Osteoblast (primary cell): Measurements from ENCODE around the gene SCN7A. TPM values are rescaled to one million over a fixed set of nuclear protein-coding genes. Genes with fewer than 3 reads are reported as not detected.

ENCODE experiments used
- DNase-seq: peaks from one replicate; pipeline ENCODE4 v3.0.0; 2011; ENCODE audit warnings: low spot score, mixed read lengths; ENCODE audit not compliant: insufficient read length; ENCODE audit errors: missing footprints
- H2AFZ ChIP-seq: 2 replicates; pipeline ENCODE4 v1.6.0; 2011; ENCODE audit warnings: mild to moderate bottlenecking, low read length
- H3K27ac ChIP-seq: 2 replicates; pipeline ENCODE4 v1.5.1; 2011; ENCODE audit warnings: mild to moderate bottlenecking, low read depth, low read length, moderate library complexity
- H3K27me3 ChIP-seq: 2 replicates; pipeline ENCODE4 v1.6.0; 2012; ENCODE audit warnings: mild to moderate bottlenecking, control low read depth, inconsistent platforms, low read length, moderate library complexity; ENCODE audit not compliant: insufficient read depth
- H3K36me3 ChIP-seq: 2 replicates; pipeline ENCODE4 v1.5.1; 2011; ENCODE audit warnings: mild to moderate bottlenecking, low read length, control low read depth, moderate library complexity; ENCODE audit not compliant: insufficient read depth
- H3K4me1 ChIP-seq: 2 replicates; pipeline ENCODE4 v1.5.1; 2011; ENCODE audit warnings: mild to moderate bottlenecking, low read length, control low read depth, moderate library complexity; ENCODE audit not compliant: insufficient read depth
- H3K4me2 ChIP-seq: 2 replicates; pipeline ENCODE4 v1.6.0; 2011; ENCODE audit warnings: mild to moderate bottlenecking, low read length; ENCODE audit not compliant: insufficient read depth
- H3K4me3 ChIP-seq: fragments of 200-600 bp; sonication (generic); 3 replicates; pipeline ENCODE4 v1.5.1; 2012; ENCODE audit warnings: mild to moderate bottlenecking, low read length, inconsistent platforms; ENCODE audit not compliant: insufficient read depth
- H3K79me2 ChIP-seq: 2 replicates; pipeline ENCODE4 v1.6.0; 2012; ENCODE audit warnings: mild to moderate bottlenecking, low read length, control low read depth, inconsistent platforms; ENCODE audit not compliant: insufficient read depth
- H3K9me3 ChIP-seq: 2 replicates; pipeline ENCODE4 v1.5.1; 2011; ENCODE audit warnings: low read depth, low read length, control low read depth
- H4K20me1 ChIP-seq: 2 replicates; pipeline ENCODE4 v1.6.0; 2012; ENCODE audit warnings: mild to moderate bottlenecking, low read length, control low read depth; ENCODE audit not compliant: insufficient read depth
- total RNA-seq: library from RNA; depleted of rRNA; stranded (reverse); fragments of >200 nt; gene quantifications from 2 replicates; pipeline ENCODE4 v1.2.3, GENCODE V29; 2012
- TF ChIP-seq, protein P1 (sequence below): IDR thresholded peaks from 2 replicates; pipeline ENCODE4 v1.5.1; 2011; ENCODE audit warnings: mild to moderate bottlenecking, low read depth, low read length, moderate library complexity; ENCODE audit errors: extremely low read depth

SCN7A gene
- total RNA-seq, 1 donor: not detected

DNA sequence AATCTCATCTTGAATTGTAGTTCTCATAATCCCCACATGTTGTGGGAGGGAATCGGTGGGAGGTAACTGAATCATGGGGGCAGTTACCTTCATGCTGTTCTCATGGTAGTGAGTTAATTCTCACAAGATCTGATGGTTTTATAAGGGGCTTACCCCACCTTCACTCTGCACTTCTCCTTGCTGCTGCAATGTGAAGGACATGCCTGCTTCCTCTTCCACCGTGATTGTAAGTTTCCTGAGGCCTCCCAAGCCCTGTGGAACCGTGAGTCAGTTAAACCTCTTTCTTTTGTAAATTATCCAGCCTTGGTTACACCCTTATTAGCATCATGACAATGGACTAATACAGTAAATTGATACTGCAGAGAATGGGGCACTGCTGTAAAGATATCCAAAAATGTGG lies 57.9 kb downstream of the SCN7A start:
- H3K4me1 ChIP-seq: no peaks in the 10 kb centered on the region
- H3K4me2 ChIP-seq: no peak overlapping the region
- H3K27me3 ChIP-seq: no peaks in the 10 kb centered on the region
- TF ChIP-seq, protein P1, sequence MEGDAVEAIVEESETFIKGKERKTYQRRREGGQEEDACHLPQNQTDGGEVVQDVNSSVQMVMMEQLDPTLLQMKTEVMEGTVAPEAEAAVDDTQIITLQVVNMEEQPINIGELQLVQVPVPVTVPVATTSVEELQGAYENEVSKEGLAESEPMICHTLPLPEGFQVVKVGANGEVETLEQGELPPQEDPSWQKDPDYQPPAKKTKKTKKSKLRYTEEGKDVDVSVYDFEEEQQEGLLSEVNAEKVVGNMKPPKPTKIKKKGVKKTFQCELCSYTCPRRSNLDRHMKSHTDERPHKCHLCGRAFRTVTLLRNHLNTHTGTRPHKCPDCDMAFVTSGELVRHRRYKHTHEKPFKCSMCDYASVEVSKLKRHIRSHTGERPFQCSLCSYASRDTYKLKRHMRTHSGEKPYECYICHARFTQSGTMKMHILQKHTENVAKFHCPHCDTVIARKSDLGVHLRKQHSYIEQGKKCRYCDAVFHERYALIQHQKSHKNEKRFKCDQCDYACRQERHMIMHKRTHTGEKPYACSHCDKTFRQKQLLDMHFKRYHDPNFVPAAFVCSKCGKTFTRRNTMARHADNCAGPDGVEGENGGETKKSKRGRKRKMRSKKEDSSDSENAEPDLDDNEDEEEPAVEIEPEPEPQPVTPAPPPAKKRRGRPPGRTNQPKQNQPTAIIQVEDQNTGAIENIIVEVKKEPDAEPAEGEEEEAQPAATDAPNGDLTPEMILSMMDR: no peak
- no peaks in the 10 kb centered on the region for H3K79me2 ChIP-seq
- no peaks in the 10 kb centered on the region for H3K36me3 ChIP-seq
- no peak for DNase-seq
- H2AFZ ChIP-seq: no peak overlapping the region
- H4K20me1 ChIP-seq: no peaks in the 10 kb centered on the region
- H3K4me3 ChIP-seq: no peak overlapping the region
- H3K9me3 ChIP-seq: no peaks in the 10 kb centered on the region
- H3K27ac ChIP-seq: no peak overlapping the region

DNA sequence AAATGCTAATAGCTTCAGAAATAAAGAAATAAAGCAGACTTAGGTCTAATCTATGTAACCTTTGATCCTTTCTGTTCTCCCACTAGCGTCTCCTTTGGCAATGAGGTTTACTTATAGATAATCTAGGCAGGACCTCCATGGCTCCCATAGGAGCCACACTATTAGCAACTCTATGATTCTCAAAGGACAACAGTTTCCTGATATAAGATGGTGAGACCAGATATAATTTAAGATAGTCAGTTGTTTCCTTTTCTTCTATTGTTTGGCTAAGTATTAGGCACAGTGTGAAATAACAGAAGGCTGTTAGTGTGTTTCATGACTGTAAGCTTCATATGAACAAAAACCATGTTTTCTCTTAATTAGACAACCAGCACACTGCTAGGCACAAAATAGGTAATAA lies 59.6 kb downstream of the SCN7A start:
- no peak overlapping the region for H2AFZ ChIP-seq
- H3K79me2 ChIP-seq: no peaks in the 10 kb centered on the region
- no peak overlapping the region for H3K27ac ChIP-seq
- no peaks in the 10 kb centered on the region for H4K20me1 ChIP-seq
- no peak overlapping the region for H3K4me3 ChIP-seq
- H3K4me1 ChIP-seq: no peaks in the 10 kb centered on the region
- peak; percentile 8 for DNase-seq
- H3K27me3 ChIP-seq: no peaks in the 10 kb centered on the region
- H3K36me3 ChIP-seq: no peaks in the 10 kb centered on the region
- TF ChIP-seq, protein P1: no peak
- no peak overlapping the region for H3K4me2 ChIP-seq
- H3K9me3 ChIP-seq: no peaks in the 10 kb centered on the region

DNA sequence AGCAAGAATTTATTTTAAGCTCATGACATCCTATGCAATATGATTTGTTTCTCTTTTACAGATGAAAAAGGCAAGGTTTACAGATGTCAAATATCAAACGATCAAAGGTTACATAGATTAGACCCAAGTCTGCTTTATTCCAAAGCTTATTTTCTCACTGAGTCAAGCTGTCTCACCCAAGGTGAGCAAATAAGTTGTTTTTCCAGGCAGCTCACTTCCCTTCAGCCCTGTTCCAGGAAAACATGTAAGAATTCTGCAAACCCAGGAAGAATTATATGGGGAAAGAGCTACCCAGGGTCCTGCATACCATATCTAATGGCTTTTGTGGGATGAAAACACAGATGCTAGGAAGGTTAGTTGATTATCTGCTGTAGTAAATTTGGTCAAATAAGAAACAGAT lies 60.6 kb downstream of the SCN7A start:
- Histone ChIP-seq H2AFZ (no peak overlapping the region), H3K79me2 (no peaks in the 10 kb centered on the region), H3K27me3 (no peaks in the 10 kb centered on the region), H3K4me1 (no peaks in the 10 kb centered on the region), H3K9me3 (no peaks in the 10 kb centered on the region), H3K27ac (no peak overlapping the region), H4K20me1 (no peaks in the 10 kb centered on the region), H3K4me3 (no peak overlapping the region), H3K36me3 (no peaks in the 10 kb centered on the region), H3K4me2 (no peak overlapping the region)
- TF ChIP-seq, protein P1: no peak
- no peak for DNase-seq

DNA sequence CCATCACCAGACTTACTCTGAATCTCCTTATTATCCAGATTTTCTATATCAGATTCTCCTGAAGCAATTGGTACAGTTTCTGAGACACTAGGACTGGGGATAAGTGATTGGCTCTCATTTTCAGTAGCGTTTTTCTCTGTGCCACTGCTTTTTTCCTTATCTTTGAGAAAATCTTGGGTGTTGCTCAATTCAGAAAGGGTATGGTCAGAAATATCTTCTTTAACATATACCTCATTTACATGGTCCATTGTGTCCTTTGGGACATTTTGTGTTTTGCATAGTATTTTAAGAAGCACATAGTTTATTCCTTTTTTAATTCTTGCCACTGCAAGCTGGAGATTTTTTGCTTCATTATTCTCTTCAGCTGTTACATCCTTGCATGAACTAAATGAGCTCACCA lies 61.7 kb downstream of the SCN7A start:
- TF ChIP-seq, protein P1: no peak
- H3K4me2 ChIP-seq: no peak overlapping the region

More for the DNA sequence above, 61.7 kb downstream of the SCN7A start:
- H3K79me2 ChIP-seq: no peaks in the 10 kb centered on the region
- no peak overlapping the region for H3K4me3 ChIP-seq
- no peaks in the 10 kb centered on the region for H3K4me1 ChIP-seq
- no peak overlapping the region for H2AFZ ChIP-seq
- no peaks in the 10 kb centered on the region for H3K36me3 ChIP-seq
- no peak overlapping the region for H3K27ac ChIP-seq
- H3K27me3 ChIP-seq: no peaks in the 10 kb centered on the region
- H4K20me1 ChIP-seq: no peaks in the 10 kb centered on the region
- no peak for DNase-seq
- no peaks in the 10 kb centered on the region for H3K9me3 ChIP-seq
